Lung (tissue), 12 donors: ENCODE measurements around the gene WDR93. TPM values are rescaled to one million over a fixed set of nuclear protein-coding genes. Genes with fewer than 3 reads are reported as not detected.

ENCODE experiments used
- ATAC-seq: fragments of 200-7000 bp; cut with Tn5 transposase; one replicate; pipeline ENCODE4 v1.9.1; 2020; ENCODE audit warnings: moderate number of reproducible peaks; ENCODE audit not compliant: insufficient read depth, low FRiP score
- DNase-seq, 3 donors: peaks; one replicate each; pipeline ENCODE4 v3.0.0-alpha.2; 2013 to 2017
- H3K27ac ChIP-seq, 2 donors: one replicate each; pipeline ENCODE4 v1.5.1; 2013; ENCODE audit warnings: mild to moderate bottlenecking in 2 of 2, moderate library complexity in 2 of 2, control low read depth in 1 of 2, inconsistent platforms in 1 of 2, low read depth in 1 of 2, low read length in 1 of 2
- H3K27me3 ChIP-seq, 3 donors: one replicate each; pipeline ENCODE4 v1.5.1; 2013; ENCODE audit warnings: low read length in 2 of 3; ENCODE audit not compliant: control insufficient read depth in 3 of 3, insufficient read depth in 3 of 3
- H3K36me3 ChIP-seq, 4 donors: one replicate each; pipeline ENCODE4 v1.5.1; 2013; ENCODE audit warnings: low read length in 4 of 4, mild to moderate bottlenecking in 1 of 4, moderate library complexity in 1 of 4; ENCODE audit not compliant: control insufficient read depth in 4 of 4, insufficient read depth in 4 of 4
- H3K4me1 ChIP-seq, 5 donors: one replicate each; pipeline ENCODE4 v1.5.1; 2013; ENCODE audit warnings: low read length in 5 of 5, mild to moderate bottlenecking in 2 of 5, moderate library complexity in 1 of 5; ENCODE audit not compliant: control insufficient read depth in 5 of 5, insufficient read depth in 5 of 5
- H3K4me3 ChIP-seq: one replicate; pipeline ENCODE4 v1.5.1; 2013; ENCODE audit warnings: mild to moderate bottlenecking, control low read depth, moderate library complexity
- H3K9ac ChIP-seq, 2 donors: one replicate each; pipeline ENCODE4 v1.5.1; 2013; ENCODE audit warnings: low read length in 2 of 2, control low read depth in 1 of 2; ENCODE audit not compliant: insufficient read depth in 1 of 2
- H3K9me3 ChIP-seq, 4 donors: one replicate each; pipeline ENCODE4 v1.5.1; 2013; ENCODE audit warnings: low read length in 3 of 4, mild to moderate bottlenecking in 1 of 4, moderate library complexity in 1 of 4; ENCODE audit not compliant: control insufficient read depth in 4 of 4, insufficient read depth in 3 of 4
- CTCF ChIP-seq: IDR thresholded peaks from 2 replicates; pipeline ENCODE4 v1.5.1; 2012; ENCODE audit warnings: mild to moderate bottlenecking; ENCODE audit errors: control extremely low read depth, extremely low read depth
- WGBS, 2 donors: extraction: QIAGEN DNeasy Blood & Tissue Kit; methylation state at CpG; one replicate each; pipeline ENCODE4 v1.1.7; 2013; 5-methylcytosine and 5-hydroxymethylcytosine counted together
- polyA plus RNA-seq, 2 donors: library from polyadenylated mRNA; stranded (reverse); fragments of 200-250 nt; gene quantifications; one replicate each; pipeline ENCODE4 v1.2.1, GENCODE V29; 2013
- total RNA-seq, 2 donors: library from RNA; depleted of rRNA in 1 of 2; stranded (reverse); fragments of >200 nt in 1 of 2; gene quantifications; one replicate each; pipeline ENCODE4 v1.2.1, GENCODE V29; 2014 to 2021
- donor health status: control.
- donor health status: control.
- donor health status: Bipolar disorder and iron deficiency.
- donor health status: healthy.
- donor health status: DM: yes; HTN: yes; CAD: no.

Gene WDR93
- total and polyA plus RNA-seq, 4 donors, result 0.95 to 3.8 (median 2.2) TPM

GRCh38 chr15:89747708-89748682 is 57.4 kb downstream of the WDR93 start:
- Histone ChIP-seq H3K4me3 (no peak overlapping the region), H3K4me1 (peaks cover 0 to 13% (median 0%) of the 10 kb centered on the region in 5 donors), H3K9me3 (peaks cover 0 to 2% (median 0%) of the 10 kb centered on the region in 4 donors), H3K9ac (no peak overlapping the region), H3K27me3 (peaks cover 0 to 45% (median 39%) of the 10 kb centered on the region in 3 donors), H3K27ac (no peak overlapping the region), H3K36me3 (no peaks in the 10 kb centered on the region)
- WGBS, 2 donors, result 67 to 70% methylated on average over 28 of the region's 28 CpGs
- no peak for TF ChIP-seq CTCF
- no peak for DNase-seq
- ATAC-seq, result no peak

DNA sequence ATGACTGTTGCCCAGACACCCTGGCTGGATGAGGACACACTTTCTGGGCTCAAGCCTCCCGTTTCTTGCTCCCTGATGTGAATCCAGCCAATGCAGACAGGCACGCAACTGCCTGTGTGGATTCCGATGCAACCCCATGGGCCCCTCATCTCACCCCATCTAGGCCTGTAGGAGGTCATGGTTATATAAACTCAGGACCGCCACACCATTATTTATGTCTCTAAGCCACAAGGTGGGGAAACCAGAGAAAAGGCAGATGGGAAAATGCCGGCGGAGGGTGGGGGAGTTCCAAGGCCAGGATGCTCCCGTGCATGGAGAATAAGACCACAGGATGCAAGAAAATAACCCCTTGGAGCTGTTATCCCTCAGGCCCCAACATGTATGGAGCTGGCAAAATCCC is 58.4 kb downstream of the WDR93 start:
- 90% methylated on average over 7 of the region's 7 CpGs for WGBS, 2 donors
- ATAC-seq (no peak), DNase-seq (no peak)
- Histone ChIP-seq H3K9me3 (peaks cover 0 to 2% (median 0%) of the 10 kb centered on the region in 4 donors), H3K4me1 (peaks cover 0 to 13% (median 0%) of the 10 kb centered on the region in 5 donors), H3K27me3 (peaks cover 0 to 45% (median 39%) of the 10 kb centered on the region in 3 donors), H3K9ac (no peak overlapping the region), H3K27ac (no peak overlapping the region), H3K36me3 (no peaks in the 10 kb centered on the region), H3K4me3 (no peak overlapping the region)
- no peak for TF ChIP-seq CTCF

DNA sequence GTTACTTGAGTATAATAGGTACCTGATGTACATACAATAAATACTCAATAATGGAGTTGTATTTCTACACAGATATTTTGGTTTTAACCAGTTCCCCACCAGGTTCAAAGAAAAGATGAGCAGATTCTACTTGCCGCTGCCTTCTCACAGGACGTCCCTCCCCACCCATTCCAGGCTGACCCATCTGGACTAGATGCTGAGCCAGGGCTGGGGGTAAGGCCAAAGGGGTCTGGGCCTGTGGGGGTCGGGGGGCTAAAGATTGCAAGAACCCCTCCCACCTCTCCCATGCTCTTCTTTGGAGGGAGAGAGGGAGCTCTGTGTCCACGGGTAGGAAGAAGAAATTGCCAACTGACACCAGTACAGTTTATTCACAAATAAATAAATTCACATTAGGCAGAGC is 58.9 kb downstream of the WDR93 start:
- Histone ChIP-seq H3K4me1 (peaks cover 0 to 13% (median 0%) of the 10 kb centered on the region in 5 donors), H3K36me3 (no peaks in the 10 kb centered on the region), H3K27ac (no peak overlapping the region), H3K4me3 (no peak overlapping the region), H3K9ac (no peak overlapping the region), H3K9me3 (peaks cover 0 to 2% (median 0%) of the 10 kb centered on the region in 4 donors), H3K27me3 (peaks cover 0 to 45% (median 39%) of the 10 kb centered on the region in 3 donors)
- DNase-seq (no peak), ATAC-seq (no peak)
- no peak for TF ChIP-seq CTCF
- WGBS, 2 donors, result 68 to 77% methylated on average over 4 of the region's 4 CpGs
